ENCODE measurements around the gene IMPDH1.

IMPDH1 gene

GRCh38 chr7:128357217-128357613 is 52.6 kb downstream of the IMPDH1 start:
- TF ChIP-seq ISL1 (CRISPR knock-in tag; IDR thresholded peaks at IDR 0.05) (no peak), ZNF565 (CRISPR knock-in tag; conservative IDR thresholded peaks at IDR 0.05; ENCODE audit: low read depth) (no peak), RARB (CRISPR knock-in tag; IDR thresholded peaks at IDR 0.05) (no peak), PPARA (CRISPR knock-in tag; IDR thresholded peaks at IDR 0.05; ENCODE audit: borderline replicate concordance) (no peak), TCF4 (CRISPR knock-in tag; IDR thresholded peaks at IDR 0.05; ENCODE audit: borderline replicate concordance) (peak; percentile 95), ESRRG (CRISPR knock-in tag; IDR thresholded peaks at IDR 0.05) (no peak), ZFP30 (CRISPR knock-in tag; IDR thresholded peaks at IDR 0.05) (no peak), PATZ1 (CRISPR knock-in tag; IDR thresholded peaks at IDR 0.05; ENCODE audit: borderline replicate concordance) (no peak), TOX (CRISPR knock-in tag; IDR thresholded peaks at IDR 0.05; ENCODE audit: borderline replicate concordance) (no peak), ZFP3 (CRISPR knock-in tag; IDR thresholded peaks at IDR 0.05) (no peak), ZNF8 (CRISPR knock-in tag; IDR thresholded peaks at IDR 0.05) (peak; percentile 18; the same call in 1 of the 2 replicates), POU6F1 (CRISPR knock-in tag; IDR thresholded peaks at IDR 0.05; ENCODE audit: borderline replicate concordance, low read depth) (no peak), BACH2 (CRISPR knock-in tag; IDR thresholded peaks at IDR 0.05; ENCODE audit: borderline replicate concordance) (no peak), CREB5 (CRISPR knock-in tag; IDR thresholded peaks at IDR 0.05; ENCODE audit: low read depth) (no peak), OSR1 (CRISPR knock-in tag; IDR thresholded peaks at IDR 0.05) (no peak), SNAI2 (CRISPR knock-in tag; IDR thresholded peaks at IDR 0.05) (no peak), CSRNP3 (CRISPR knock-in tag; IDR thresholded peaks at IDR 0.05) (0 out of 2 replicates have a peak, but pooled peaks have one; percentile 12), TSHZ2 (CRISPR knock-in tag; IDR thresholded peaks at IDR 0.05) (peak; percentile 95), CSDC2 (CRISPR knock-in tag; IDR thresholded peaks at IDR 0.05) (no peak), ARNTL (CRISPR knock-in tag; IDR thresholded peaks at IDR 0.05; ENCODE audit: borderline replicate concordance, low read depth) (no peak), ZNF70 (CRISPR knock-in tag; IDR thresholded peaks at IDR 0.05) (peak; percentile 60; the same call in 1 of the 2 replicates), GLIS3 (CRISPR knock-in tag; IDR thresholded peaks at IDR 0.05) (no peak), ZC3H10 (CRISPR knock-in tag; IDR thresholded peaks at IDR 0.05) (no peak)
- ATAC-seq, result peak; percentile 38

GRCh38 chr7:128356546-128357216 is 53.1 kb downstream of the IMPDH1 start:
- TF ChIP-seq BACH2 (CRISPR knock-in tag; IDR thresholded peaks at IDR 0.05; ENCODE audit: borderline replicate concordance) (no peak), ZFP3 (CRISPR knock-in tag; IDR thresholded peaks at IDR 0.05) (no peak), TCF4 (CRISPR knock-in tag; IDR thresholded peaks at IDR 0.05; ENCODE audit: borderline replicate concordance) (0 out of 2 replicates have a peak, but pooled peaks have one; percentile 10)
- ATAC-seq, result peak; percentile 5; the same call in 1 of the 3 replicates

Measured in SK-N-SH treated with all-trans-retinoic acid at 6 μM for 48 hours (cell line).